OCI-LY7 (cell line): ENCODE results near the gene TMEM214.

Experiments used
- EZH2phosphoT487 ChIP-seq: fragments of 200-600 bp; sonication (generic); IDR thresholded peaks from 2 replicates; pipeline ENCODE4 v1.6.1; 2018; ENCODE audit warnings: low read depth, borderline replicate concordance, mild to moderate bottlenecking, mixed run types, antibody characterized with exemption, low read length, moderate library complexity, mixed read lengths
- TF ChIP-seq, protein P1 (sequence below): fragments of 200-600 bp; sonication (generic); conservative IDR thresholded peaks from 2 replicates; pipeline ENCODE4 v1.5.1; 2014; ENCODE audit warnings: mild to moderate bottlenecking, antibody characterized with exemption, low read length, moderate library complexity, mixed read lengths

GRCh38 chr2:27082773-27083409 lies 50.1 kb downstream of the TMEM214 start:
- TF ChIP-seq, protein P1, sequence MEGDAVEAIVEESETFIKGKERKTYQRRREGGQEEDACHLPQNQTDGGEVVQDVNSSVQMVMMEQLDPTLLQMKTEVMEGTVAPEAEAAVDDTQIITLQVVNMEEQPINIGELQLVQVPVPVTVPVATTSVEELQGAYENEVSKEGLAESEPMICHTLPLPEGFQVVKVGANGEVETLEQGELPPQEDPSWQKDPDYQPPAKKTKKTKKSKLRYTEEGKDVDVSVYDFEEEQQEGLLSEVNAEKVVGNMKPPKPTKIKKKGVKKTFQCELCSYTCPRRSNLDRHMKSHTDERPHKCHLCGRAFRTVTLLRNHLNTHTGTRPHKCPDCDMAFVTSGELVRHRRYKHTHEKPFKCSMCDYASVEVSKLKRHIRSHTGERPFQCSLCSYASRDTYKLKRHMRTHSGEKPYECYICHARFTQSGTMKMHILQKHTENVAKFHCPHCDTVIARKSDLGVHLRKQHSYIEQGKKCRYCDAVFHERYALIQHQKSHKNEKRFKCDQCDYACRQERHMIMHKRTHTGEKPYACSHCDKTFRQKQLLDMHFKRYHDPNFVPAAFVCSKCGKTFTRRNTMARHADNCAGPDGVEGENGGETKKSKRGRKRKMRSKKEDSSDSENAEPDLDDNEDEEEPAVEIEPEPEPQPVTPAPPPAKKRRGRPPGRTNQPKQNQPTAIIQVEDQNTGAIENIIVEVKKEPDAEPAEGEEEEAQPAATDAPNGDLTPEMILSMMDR = no peak
- TF ChIP-seq EZH2phosphoT487 = no peak
